MM.1S (cell line): ENCODE data around the gene ATP8B4.

Source experiments
- DNase-seq: peaks from one replicate; pipeline ENCODE4 v3.0.0-alpha.2; 2015
- H2AFZ ChIP-seq: fragments of 300-600 bp; sonication (generic); 2 replicates; pipeline ENCODE4 v1.6.0; 2016; ENCODE audit warnings: antibody characterized with exemption, low read length
- H3F3A ChIP-seq: fragments of 300-600 bp; sonication (generic); 2 replicates; pipeline ENCODE4 v1.6.1; 2016; ENCODE audit warnings: mild to moderate bottlenecking, antibody characterized with exemption, low read length, moderate library complexity, mixed read lengths; ENCODE audit not compliant: insufficient read depth
- H3K27ac ChIP-seq: fragments of 300-600 bp; sonication (generic); 2 replicates; pipeline ENCODE4 v1.5.1; 2016; ENCODE audit warnings: mild to moderate bottlenecking, low read length
- H3K27me3 ChIP-seq: fragments of 300-600 bp; sonication (generic); replicated peaks from 2 replicates; pipeline ENCODE4 v1.6.0; 2016; ENCODE audit warnings: low read length; ENCODE audit not compliant: insufficient read depth
- H3K36me3 ChIP-seq: fragments of 300-600 bp; sonication (generic); replicated peaks from 2 replicates; pipeline ENCODE4 v1.6.1; 2016; ENCODE audit warnings: mild to moderate bottlenecking, low read length, mixed read lengths; ENCODE audit not compliant: insufficient read depth
- H3K4me1 ChIP-seq: fragments of 300-600 bp; sonication (generic); 2 replicates; pipeline ENCODE4 v1.6.1; 2016; ENCODE audit warnings: low read length, mixed read lengths
- H3K4me2 ChIP-seq: fragments of 300-600 bp; sonication (generic); 2 replicates; pipeline ENCODE4 v1.6.0; 2016; ENCODE audit warnings: low read depth, low read length
- H3K4me3 ChIP-seq: fragments of 300-600 bp; sonication (generic); 2 replicates; pipeline ENCODE4 v1.5.1; 2016; ENCODE audit warnings: low read length, mixed read lengths
- H3K79me2 ChIP-seq: fragments of 300-600 bp; sonication (generic); 2 replicates; pipeline ENCODE4 v1.6.1; 2016; ENCODE audit warnings: mixed run types, low read length, mixed read lengths
- H3K9ac ChIP-seq: fragments of 300-600 bp; sonication (generic); 2 replicates; pipeline ENCODE4 v1.6.1; 2016; ENCODE audit warnings: low read length, mixed read lengths
- H3K9me2 ChIP-seq: fragments of 300-600 bp; sonication (generic); replicated peaks from 2 replicates; pipeline ENCODE4 v1.6.1; 2016; ENCODE audit warnings: mild to moderate bottlenecking, low read length, mixed read lengths; ENCODE audit not compliant: insufficient read depth
- H3K9me3 ChIP-seq: fragments of 300-600 bp; sonication (generic); replicated peaks from 2 replicates; pipeline ENCODE4 v1.6.1; 2016; ENCODE audit warnings: mild to moderate bottlenecking, low read length, mixed read lengths; ENCODE audit not compliant: insufficient read depth
- H4K20me1 ChIP-seq: fragments of 300-600 bp; sonication (generic); 2 replicates; pipeline ENCODE4 v1.6.1; 2016; ENCODE audit warnings: mild to moderate bottlenecking, low read length, moderate library complexity, mixed read lengths; ENCODE audit not compliant: insufficient read depth
- CTCF ChIP-seq: fragments of 300-600 bp; sonication (generic); IDR thresholded peaks from 2 replicates; pipeline ENCODE4 v1.5.1; 2016; ENCODE audit warnings: antibody characterized with exemption, low read length, mixed read lengths
- EZH2 ChIP-seq: fragments of 300-600 bp; sonication (generic); optimal IDR thresholded peaks from 2 replicates; pipeline ENCODE3; 2017; ENCODE audit warnings: low read depth, mild to moderate bottlenecking, antibody characterized with exemption, low read length, mixed read lengths
- EZH2phosphoT487 ChIP-seq: fragments of 300-600 bp; sonication (generic); IDR thresholded peaks from 2 replicates; pipeline ENCODE4 v1.6.1; 2018; ENCODE audit warnings: antibody characterized with exemption, low read length

The ATP8B4 gene

GRCh38 chr15:49809894-49810609 lies 309.0 kb downstream of the ATP8B4 start:
- DNase-seq, result no peak
- no peaks in the 10 kb centered on the region for H3K27me3 ChIP-seq
- no peaks in the 10 kb centered on the region for H3K9me2 ChIP-seq
- H3K4me2 ChIP-seq, result no peak overlapping the region
- no peaks in the 10 kb centered on the region for H3F3A ChIP-seq
- H3K9me3 ChIP-seq, result no peaks in the 10 kb centered on the region
- no peak overlapping the region for H3K4me3 ChIP-seq
- H3K27ac ChIP-seq, result no peak overlapping the region
- no peaks in the 10 kb centered on the region for H3K36me3 ChIP-seq
- no peak overlapping the region for H3K9ac ChIP-seq
- no peaks in the 10 kb centered on the region for H3K79me2 ChIP-seq
- no peaks in the 10 kb centered on the region for H4K20me1 ChIP-seq
- H2AFZ ChIP-seq, result no peak overlapping the region
- no peak for TF ChIP-seq CTCF
- H3K4me1 ChIP-seq, result peaks cover 3% of the 10 kb centered on the region; the same call in 1 of the 2 replicates

GRCh38 chr15:49808341-49808740 lies 310.7 kb downstream of the ATP8B4 start:
- no peaks in the 10 kb centered on the region for H3K9me2 ChIP-seq
- H4K20me1 ChIP-seq, result no peaks in the 10 kb centered on the region
- no peak overlapping the region for H3K4me2 ChIP-seq
- H3K9ac ChIP-seq, result no peak overlapping the region
- H3K27ac ChIP-seq, result no peak overlapping the region
- no peak overlapping the region for H2AFZ ChIP-seq
- H3F3A ChIP-seq, result no peaks in the 10 kb centered on the region
- TF ChIP-seq CTCF (no peak), EZH2phosphoT487 (no peak), EZH2 (no peak)
- no peaks in the 10 kb centered on the region for H3K4me1 ChIP-seq
- no peak for DNase-seq
- no peak overlapping the region for H3K4me3 ChIP-seq
- no peaks in the 10 kb centered on the region for H3K79me2 ChIP-seq
- no peaks in the 10 kb centered on the region for H3K36me3 ChIP-seq
- H3K27me3 ChIP-seq, result no peaks in the 10 kb centered on the region
- H3K9me3 ChIP-seq, result no peaks in the 10 kb centered on the region
